H1 (cell line): ENCODE data around the gene PTCRA. TPM values are rescaled to one million over a fixed set of nuclear protein-coding genes. Genes with fewer than 3 reads are reported as not detected.

Source experiments
- CTCF ChIA-PET: fragments of 300-600 bp; sonication (Branson Sonifier 250); formaldehyde crosslinking; loops from one replicate; lab custom pipeline; 2021; ENCODE audit not compliant: partially characterized antibody; lab: Charles Lee
- POLR2A ChIA-PET: fragments of 300-600 bp; sonication (Branson Sonifier 250); formaldehyde crosslinking; loops from one replicate; lab custom pipeline; 2021; ENCODE audit warnings: inconsistent platforms; ENCODE audit not compliant: partially characterized antibody; lab: Charles Lee
- DNase-seq, 2 experiments: peaks; one replicate each; pipeline versions ENCODE4 v3.0.0 to v3.0.0-alpha.2; 2010 to 2022; ENCODE audit warnings: low spot score in 2 of 2, low read depth in 1 of 2, mixed read lengths in 1 of 2
- FAIRE-seq: peaks from 2 replicates; lab custom pipeline; 2011; peaks lifted over from hg19 to GRCh38; lab: Jason Lieb, UNC
- H2AFZ ChIP-seq: 2 replicates; pipeline ENCODE4 v1.8.1; 2012; ENCODE audit warnings: low read length, inconsistent platforms
- H2AK5ac ChIP-seq: 2 replicates; pipeline ENCODE4 v1.6.1; 2013; ENCODE audit warnings: low read depth, low read length
- H2BK120ac ChIP-seq: replicated peaks from 2 replicates; pipeline ENCODE3; 2013; ENCODE audit warnings: low read depth, low read length, inconsistent platforms
- H2BK12ac ChIP-seq: 2 replicates; pipeline ENCODE4 v1.6.1; 2013; ENCODE audit warnings: low read depth, low read length
- H2BK15ac ChIP-seq: 2 replicates; pipeline ENCODE4 v1.6.1; 2013; ENCODE audit warnings: low read length
- H2BK20ac ChIP-seq: 2 replicates; pipeline ENCODE4 v1.6.1; 2013; ENCODE audit warnings: low read length
- H2BK5ac ChIP-seq: 2 replicates; pipeline ENCODE4 v1.6.1; 2013; ENCODE audit warnings: low read depth, low read length
- H3K14ac ChIP-seq: 2 replicates; pipeline ENCODE4 v1.6.1; 2013; ENCODE audit warnings: inconsistent platforms; ENCODE audit not compliant: insufficient read length
- H3K18ac ChIP-seq: 2 replicates; pipeline ENCODE4 v1.6.1; 2013; ENCODE audit warnings: low read length; ENCODE audit errors: extremely low read depth
- H3K23ac ChIP-seq: 2 replicates; pipeline ENCODE4 v1.6.1; 2013; ENCODE audit warnings: inconsistent platforms; ENCODE audit not compliant: insufficient read length
- H3K23me2 ChIP-seq: 2 replicates; pipeline ENCODE4 v1.6.1; 2013; ENCODE audit warnings: low read depth, low read length
- H3K27ac ChIP-seq: 2 replicates; pipeline ENCODE4 v1.6.1; 2011; ENCODE audit warnings: low read depth, low read length, inconsistent platforms
- H3K27me3 ChIP-seq, 4 experiments: replicated peaks in 1 of 4; 1 replicate in 1 of 4; 2 replicates in 3 of 4; pipeline versions ENCODE4 v1.6.1 to v1.8.1; 2011 to 2013; ENCODE audit warnings: low read length in 3 of 4, mild to moderate bottlenecking in 3 of 4, inconsistent platforms in 2 of 4, mixed read lengths in 2 of 4, moderate library complexity in 1 of 4; ENCODE audit not compliant: control insufficient read depth in 3 of 4, insufficient read depth in 3 of 4; ENCODE audit errors: extremely low read depth in 1 of 4
- H3K36me3 ChIP-seq, 4 experiments: 2 replicates each; pipeline versions ENCODE4 v1.6.1 to v1.8.1; 2011 to 2013; ENCODE audit warnings: mild to moderate bottlenecking in 4 of 4, low read length in 3 of 4, moderate library complexity in 2 of 4, control low read depth in 1 of 4, inconsistent platforms in 1 of 4; ENCODE audit not compliant: insufficient read depth in 4 of 4, control insufficient read depth in 2 of 4
- H3K4ac ChIP-seq: replicated peaks from 2 replicates; pipeline ENCODE3; 2013; ENCODE audit warnings: low read length, low read depth, mixed read lengths, inconsistent platforms; ENCODE audit not compliant: insufficient read length
- H3K4me1 ChIP-seq, 4 experiments: replicated peaks in 1 of 4; 1 replicate in 1 of 4; 2 replicates in 3 of 4; pipeline versions ENCODE4 v1.6.1 to v1.8.1; 2011 to 2013; ENCODE audit warnings: low read length in 3 of 4, inconsistent platforms in 2 of 4, mixed read lengths in 1 of 4; ENCODE audit not compliant: insufficient read depth in 4 of 4, control insufficient read depth in 3 of 4
- H3K4me2 ChIP-seq, 2 experiments: 2 replicates each; pipeline versions ENCODE4 v1.6.1 to v1.8.1; 2011 to 2013; ENCODE audit warnings: low read depth in 2 of 2, low read length in 2 of 2, control low read depth in 1 of 2, inconsistent platforms in 1 of 2, mild to moderate bottlenecking in 1 of 2; ENCODE audit not compliant: insufficient read depth in 1 of 2
- H3K4me3 ChIP-seq, 4 experiments: fragments of 200-600, 300-600 bp in 1 of 4; sonication (generic), shearing (Covaris generic), sonication (Bioruptor Twin) in 1 of 4; 2 replicates each; pipeline versions ENCODE4 v1.5.1 to v1.8.1; 2011 to 2016; ENCODE audit warnings: low read length in 4 of 4, low read depth in 3 of 4, control low read depth in 2 of 4, inconsistent platforms in 2 of 4, mild to moderate bottlenecking in 2 of 4, mixed read lengths in 1 of 4, moderate library complexity in 1 of 4; ENCODE audit not compliant: insufficient read depth in 2 of 4; ENCODE audit errors: extremely low read depth in 1 of 4
- H3K56ac ChIP-seq: replicated peaks from 2 replicates; pipeline ENCODE3; 2013; ENCODE audit warnings: low read depth, mild to moderate bottlenecking, mixed read lengths, low read length, inconsistent platforms; ENCODE audit not compliant: insufficient read length
- H3K79me1 ChIP-seq: 2 replicates; pipeline ENCODE4 v1.6.1; 2013; ENCODE audit warnings: low read depth, low read length, control low read depth
- H3K79me2 ChIP-seq, 2 experiments: 2 replicates each; pipeline versions ENCODE4 v1.6.1 to v1.8.1; 2012 to 2013; ENCODE audit warnings: low read length in 2 of 2, mild to moderate bottlenecking in 2 of 2, inconsistent platforms in 1 of 2; ENCODE audit not compliant: insufficient read depth in 2 of 2, control insufficient read depth in 1 of 2
- H3K9ac ChIP-seq, 4 experiments: replicated peaks in 1 of 4; 1 replicate in 1 of 4; 2 replicates in 3 of 4; pipeline versions ENCODE4 v1.6.1 to v1.8.1; 2011 to 2013; ENCODE audit warnings: low read depth in 3 of 4, low read length in 3 of 4, control low read depth in 2 of 4, mild to moderate bottlenecking in 2 of 4, moderate library complexity in 2 of 4, inconsistent platforms in 1 of 4; ENCODE audit errors: extremely low read depth in 1 of 4
- H3K9me3 ChIP-seq, 2 experiments: 2 replicates each; pipeline versions ENCODE4 v1.6.1 to v1.8.1; 2012 to 2013; ENCODE audit warnings: mild to moderate bottlenecking in 2 of 2, moderate library complexity in 2 of 2, control low read depth in 1 of 2, inconsistent platforms in 1 of 2, low read depth in 1 of 2, low read length in 1 of 2, mixed read lengths in 1 of 2; ENCODE audit not compliant: insufficient read depth in 2 of 2
- H4K20me1 ChIP-seq, 2 experiments: replicated peaks in 1 of 2; 2 replicates each; pipeline versions ENCODE3 to v1.8.1; 2011 to 2013; ENCODE audit warnings: inconsistent platforms in 2 of 2, low read length in 2 of 2, mild to moderate bottlenecking in 1 of 2; ENCODE audit not compliant: insufficient read depth in 2 of 2, control insufficient read depth in 1 of 2
- H4K5ac ChIP-seq: 2 replicates; pipeline ENCODE4 v1.6.1; 2013; ENCODE audit warnings: low read length, low read depth, mixed read lengths, inconsistent platforms; ENCODE audit not compliant: insufficient read length
- H4K8ac ChIP-seq: 2 replicates; pipeline ENCODE4 v1.8.0; 2013; ENCODE audit warnings: mild to moderate bottlenecking, moderate library complexity, low read length, inconsistent platforms; ENCODE audit not compliant: insufficient read depth; ENCODE audit errors: extremely low read depth
- H4K91ac ChIP-seq: replicated peaks from 2 replicates; pipeline ENCODE3; 2013; ENCODE audit warnings: low read length, mixed read lengths, inconsistent platforms; ENCODE audit not compliant: insufficient read length
- CHD1 ChIP-seq: IDR thresholded peaks from 2 replicates; pipeline ENCODE4 v1.6.1; 2012; ENCODE audit warnings: low read depth, low read length, improper control_type of control experiment
- CHD2 ChIP-seq: IDR thresholded peaks from 2 replicates; pipeline ENCODE4 v1.6.1; 2012; ENCODE audit warnings: low read length, improper control_type of control experiment
- FOSL1 ChIP-seq: IDR thresholded peaks from 2 replicates; pipeline ENCODE4 v1.6.1; 2011; ENCODE audit warnings: mild to moderate bottlenecking, low read depth, low read length, moderate library complexity; ENCODE audit not compliant: insufficient read depth
- JUND ChIP-seq: IDR thresholded peaks from 2 replicates; pipeline ENCODE4 v1.6.1; 2011; ENCODE audit warnings: mild to moderate bottlenecking, improper control_type of control experiment, low read length
- KDM4A ChIP-seq: IDR thresholded peaks from one replicate; pipeline ENCODE4 v1.7.1; 2012; ENCODE audit warnings: low read depth, mild to moderate bottlenecking, moderate library complexity, low read length, inconsistent platforms; ENCODE audit not compliant: severe bottlenecking
- NRF1 ChIP-seq: IDR thresholded peaks from 2 replicates; pipeline ENCODE4 v1.6.1; 2011; ENCODE audit warnings: mild to moderate bottlenecking, low read depth, low read length, improper control_type of control experiment
- SAP30 ChIP-seq: fragments of 300-600 bp; sonication (generic); IDR thresholded peaks from 2 replicates; pipeline ENCODE4 v1.7.1; 2012; ENCODE audit warnings: low read length, moderate library complexity, mild to moderate bottlenecking, inconsistent platforms; ENCODE audit not compliant: insufficient read depth, insufficient replicate concordance
- SIRT6 ChIP-seq: IDR thresholded peaks from one replicate; pipeline ENCODE4 v1.7.1; 2012; ENCODE audit warnings: low read length, inconsistent platforms
- WGBS, 2 experiments: shearing (Covaris generic) in 1 of 2; methylation state at CpG; one replicate each; pipeline versions ENCODE4 v1.1.6 to v1.1.7; 2013 to 2015; ENCODE audit warnings: low lambda C conversion rate in 2 of 2, mixed read lengths in 2 of 2, inconsistent platforms in 1 of 2, low coverage in 1 of 2, missing lambda C conversion rate in 1 of 2; ENCODE audit not compliant: insufficient replicate concordance in 2 of 2, insufficient coverage in 1 of 2, insufficient read length in 1 of 2; ENCODE audit errors: extremely low coverage in 1 of 2, missing lambda C conversion rate in 1 of 2; 5-methylcytosine and 5-hydroxymethylcytosine counted together
- polyA plus RNA-seq, 7 experiments: library from polyadenylated mRNA; depleted of rRNA in 3 of 7; stranded (reverse) in 5 of 7; unstranded in 2 of 7; fragments of >200 nt in 5 of 7; fragments of 200-250 nt in 2 of 7; gene quantifications; 1 replicate in 5 of 7; 2 replicates in 1 of 7; 4 replicates in 1 of 7; pipeline versions ENCODE4 v1.2.1 to v1.2.3, GENCODE V29; 2011 to 2013; ENCODE audit warnings: missing spikeins in 2 of 7, mixed read lengths in 2 of 7
- total RNA-seq: library from RNA; stranded (reverse); fragmentation: NEBNext Ultra II Directional; extraction: Animal tissue kit (Norgen Biotek cat#: 25700); gene quantifications from 2 replicates; pipeline ENCODE4 v1.2.1, GENCODE V29; 2021
- TF ChIP-seq, protein P1 (sequence below): IDR thresholded peaks from 2 replicates; pipeline ENCODE4 v1.6.1; 2012; ENCODE audit warnings: low read length, inconsistent platforms

Gene PTCRA
- total and polyA plus RNA-seq, 2 of the 8 experiments (the other 6 are each of a cell fraction or from before 2014, with no cell fraction given): not detected

DNA sequence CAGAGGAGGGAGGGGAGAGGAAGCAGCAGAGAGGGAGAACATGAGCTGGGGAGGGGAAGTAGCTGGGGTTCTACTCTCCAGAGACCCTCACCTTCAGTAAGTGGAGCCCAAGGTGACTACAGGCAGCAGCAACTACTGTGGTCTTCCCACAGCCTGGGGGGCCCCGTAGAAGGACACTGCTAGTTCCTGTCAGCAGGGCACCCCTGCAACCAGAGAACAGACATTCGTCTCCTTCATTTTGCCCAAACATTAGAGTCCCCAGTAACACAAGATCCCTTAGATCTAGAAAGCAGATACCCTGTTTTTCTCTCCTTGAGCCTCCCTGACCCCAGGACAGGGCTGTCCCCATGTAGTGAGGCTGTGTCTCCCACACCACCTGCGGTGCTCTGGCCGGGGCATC lies 52.9 kb downstream of the PTCRA start:
- Histone ChIP-seq H2BK15ac (no peak overlapping the region), H3K23ac (no peak overlapping the region), H3K4me2 (no peak overlapping the region), H2BK5ac (no peak overlapping the region), H3K27ac (no peak overlapping the region), H3K14ac (no peak overlapping the region), H4K8ac (no peak overlapping the region), H4K91ac (no peak overlapping the region), H3K9ac (no peak overlapping the region; a peak in 1 of 7 replicates), H3K4me3 (no peak overlapping the region), H3K4me1 (peaks cover 0 to 7% (median 1%) of the 10 kb centered on the region in 4 experiments; a peak in 5 of 7 replicates), H2AK5ac (no peak overlapping the region), H3K4ac (no peak overlapping the region), H2BK12ac (no peak overlapping the region), H3K23me2 (no peaks in the 10 kb centered on the region), H3K27me3 (no peaks in the 10 kb centered on the region), H2AFZ (no peak overlapping the region), H3K56ac (no peak overlapping the region), H3K79me1 (no peaks in the 10 kb centered on the region; the same call in none of the 2 replicates)
- CTCF ChIA-PET: interaction anchor here (0.6 to 4.2 kb wide), 6 partner anchors 31 to 224 kb away, joined by 3 to 11 read pairs (median 3); partner anchors contain the start of genes KLHDC3 and MEA1
- FAIRE-seq: no peak
- POLR2A ChIA-PET: interaction anchor here (1.6 to 1.7 kb wide), 2 partner anchors 10 to 15 kb away, joined by 3 to 7 read pairs; partner anchors contain the start of genes PEX6 and PPP2R5D
- no peak for TF ChIP-seq KDM4A
- no peak for TF ChIP-seq NRF1
- no peak for TF ChIP-seq FOSL1
- TF ChIP-seq SAP30: no peak
- TF ChIP-seq SIRT6: no peak
- TF ChIP-seq CHD2: no peak
- no peak for TF ChIP-seq JUND
- TF ChIP-seq CHD1: no peak
- TF ChIP-seq, protein P1, sequence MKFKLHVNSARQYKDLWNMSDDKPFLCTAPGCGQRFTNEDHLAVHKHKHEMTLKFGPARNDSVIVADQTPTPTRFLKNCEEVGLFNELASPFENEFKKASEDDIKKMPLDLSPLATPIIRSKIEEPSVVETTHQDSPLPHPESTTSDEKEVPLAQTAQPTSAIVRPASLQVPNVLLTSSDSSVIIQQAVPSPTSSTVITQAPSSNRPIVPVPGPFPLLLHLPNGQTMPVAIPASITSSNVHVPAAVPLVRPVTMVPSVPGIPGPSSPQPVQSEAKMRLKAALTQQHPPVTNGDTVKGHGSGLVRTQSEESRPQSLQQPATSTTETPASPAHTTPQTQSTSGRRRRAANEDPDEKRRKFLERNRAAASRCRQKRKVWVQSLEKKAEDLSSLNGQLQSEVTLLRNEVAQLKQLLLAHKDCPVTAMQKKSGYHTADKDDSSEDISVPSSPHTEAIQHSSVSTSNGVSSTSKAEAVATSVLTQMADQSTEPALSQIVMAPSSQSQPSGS: no peak
- TF ChIP-seq, all 59 proteins: peak for 0
- 80% methylated on average over 4 of the region's 4 CpGs; no CpG with 5 or more reads in 1 of the 2 experiments for WGBS, 2 experiments
- Histone ChIP-seq H3K79me2 (no peaks in the 10 kb centered on the region), H3K36me3 (peaks cover 0 to 2% (median 0%) of the 10 kb centered on the region in 4 experiments; a peak in 1 of 8 replicates), H3K18ac (no peak overlapping the region), H4K20me1 (peaks cover 0 to 2% of the 10 kb centered on the region in 2 experiments), H2BK120ac (no peak overlapping the region), H3K9me3 (no peaks in the 10 kb centered on the region), H4K5ac (no peak overlapping the region), H2BK20ac (no peak overlapping the region)
- no peak for DNase-seq
